Type B pancreatic cell (in vitro differentiated cells): ENCODE measurements around the gene SCAPER. TPM values are rescaled to one million over a fixed set of nuclear protein-coding genes. Genes with fewer than 3 reads are reported as not detected.

Experiments
- DNase-seq: peaks from one replicate; pipeline ENCODE4 v3.0.0; 2021; ENCODE audit warnings: mixed read lengths; ENCODE audit not compliant: unreplicated experiment; ENCODE audit errors: extremely low spot score
- H3K27ac Mint-ChIP-seq: 2 replicates; pipeline ENCODE4 v1.8.0; 2021; ENCODE audit warnings: mild to moderate bottlenecking, mixed read lengths
- H3K27me3 Mint-ChIP-seq: 2 replicates; pipeline ENCODE4 v1.8.0; 2021; ENCODE audit warnings: mixed read lengths
- H3K36me3 Mint-ChIP-seq: 2 replicates; pipeline ENCODE4 v1.8.0; 2021; ENCODE audit warnings: mixed read lengths
- H3K4me1 Mint-ChIP-seq: one replicate; pipeline ENCODE4 v1.8.0; 2021; ENCODE audit warnings: mixed read lengths; ENCODE audit not compliant: unreplicated experiment
- H3K4me3 Mint-ChIP-seq: 2 replicates; pipeline ENCODE4 v1.8.0; 2021; ENCODE audit warnings: mild to moderate bottlenecking, mixed read lengths
- H3K9me3 Mint-ChIP-seq: 2 replicates; pipeline ENCODE4 v1.8.0; 2021; ENCODE audit warnings: mixed read lengths
- CTCF ChIP-seq: fragments of 200-600 bp; sonication (generic); conservative IDR thresholded peaks from 2 replicates; pipeline ENCODE4 v1.5.0; 2021; ENCODE audit warnings: antibody characterized with exemption, mild to moderate bottlenecking
- total RNA-seq: library from RNA; stranded (reverse); gene quantifications from 2 replicates; pipeline ENCODE4 v1.2.1, GENCODE V29; 2021; ENCODE audit warnings: low replicate concordance

SCAPER gene
- total RNA-seq, 1 donor from 2014 or later = 26.6 TPM

GRCh38 chr15:76773234-76773633, 131.9 kb downstream of the SCAPER start:
- Mint-ChIP-seq H3K4me1 (no peaks in the 10 kb centered on the region), H3K27ac (no peak overlapping the region)

GRCh38 chr15:76772776-76773175, 132.4 kb downstream of the SCAPER start:
- H3K4me3 Mint-ChIP-seq = no peak overlapping the region
- H3K36me3 Mint-ChIP-seq = peaks cover 24% of the 10 kb centered on the region
- TF ChIP-seq CTCF = no peak

More at GRCh38 chr15:76773234-76773633, 131.9 kb downstream of the SCAPER start:
- peaks cover 21% of the 10 kb centered on the region for H3K36me3 Mint-ChIP-seq
- no peaks in the 10 kb centered on the region for H3K27me3 Mint-ChIP-seq
- H3K9me3 Mint-ChIP-seq = no peaks in the 10 kb centered on the region
- DNase-seq = no peak
- H3K4me3 Mint-ChIP-seq = no peak overlapping the region
- no peak for TF ChIP-seq CTCF

GRCh38 chr15:76764004-76764403, 141.1 kb downstream of the SCAPER start:
- Mint-ChIP-seq H3K27me3 (no peaks in the 10 kb centered on the region), H3K27ac (no peak overlapping the region), H3K4me3 (no peak overlapping the region), H3K36me3 (peaks cover 53% of the 10 kb centered on the region), H3K9me3 (peaks cover 10% of the 10 kb centered on the region), H3K4me1 (no peaks in the 10 kb centered on the region)
- TF ChIP-seq CTCF = no peak
- no peak for DNase-seq

More at GRCh38 chr15:76772776-76773175, 132.4 kb downstream of the SCAPER start:
- no peak for DNase-seq
- H3K9me3 Mint-ChIP-seq = no peaks in the 10 kb centered on the region
- no peaks in the 10 kb centered on the region for H3K27me3 Mint-ChIP-seq
- no peaks in the 10 kb centered on the region for H3K4me1 Mint-ChIP-seq
- H3K27ac Mint-ChIP-seq = no peak overlapping the region

GRCh38 chr15:76763554-76763953, 141.6 kb downstream of the SCAPER start:
- no peak for DNase-seq
- no peaks in the 10 kb centered on the region for H3K4me1 Mint-ChIP-seq
- H3K27ac Mint-ChIP-seq = no peak overlapping the region
- no peak for TF ChIP-seq CTCF
- H3K36me3 Mint-ChIP-seq = peaks cover 53% of the 10 kb centered on the region
- no peak overlapping the region for H3K4me3 Mint-ChIP-seq
- no peaks in the 10 kb centered on the region for H3K27me3 Mint-ChIP-seq
- peaks cover 10% of the 10 kb centered on the region for H3K9me3 Mint-ChIP-seq

GRCh38 chr15:76756381-76756780, 148.8 kb downstream of the SCAPER start:
- no peak overlapping the region for H3K4me3 Mint-ChIP-seq

More at GRCh38 chr15:76756381-76756780, 148.8 kb downstream of the SCAPER start:
- Mint-ChIP-seq H3K27ac (no peak overlapping the region), H3K27me3 (no peaks in the 10 kb centered on the region), H3K4me1 (no peaks in the 10 kb centered on the region), H3K9me3 (no peaks in the 10 kb centered on the region), H3K36me3 (peaks cover 21% of the 10 kb centered on the region)
- DNase-seq = no peak
- TF ChIP-seq CTCF = no peak
